Measurements from ENCODE around the gene TRDN.
"Not testable (repeated sequence)": the region's sequence is repeated elsewhere in the genome, so short reads cannot be mapped to it uniquely, and the experiment has no call there.

The TRDN gene

GRCh38 chr6:123314459-123314858 is 322.3 kb downstream of the TRDN start:
- not testable (repeated sequence) for DNase-seq (ENCODE audit: low spot score); FAIRE-seq

GRCh38 chr6:123309130-123309529 is 327.6 kb downstream of the TRDN start:
- FAIRE-seq (no peak), DNase-seq (ENCODE audit: low spot score) (no peak)

DNA sequence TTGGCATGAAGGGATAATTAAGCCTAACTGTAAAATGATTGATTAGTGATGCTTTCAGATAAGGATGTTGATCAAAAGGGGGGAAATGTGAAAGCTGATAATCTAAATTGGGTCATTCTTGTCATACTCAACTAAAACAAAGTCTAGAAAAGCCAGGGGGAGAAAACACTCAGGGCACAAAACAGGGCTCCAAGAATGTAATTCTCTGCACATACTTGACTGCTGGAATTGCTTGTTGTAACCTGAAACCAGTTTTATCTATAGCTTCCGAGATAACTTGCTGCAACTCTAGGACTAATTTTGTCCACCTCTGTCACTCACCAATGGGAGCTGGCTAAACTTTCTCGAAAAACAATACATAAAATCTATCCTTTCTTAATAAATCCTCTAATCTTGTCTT is 330.4 kb downstream of the TRDN start:
- no peak for DNase-seq (ENCODE audit: low spot score)
- no peak for FAIRE-seq

GRCh38 chr6:123295672-123296071 is 341.1 kb downstream of the TRDN start:
- no peak for FAIRE-seq

DNA sequence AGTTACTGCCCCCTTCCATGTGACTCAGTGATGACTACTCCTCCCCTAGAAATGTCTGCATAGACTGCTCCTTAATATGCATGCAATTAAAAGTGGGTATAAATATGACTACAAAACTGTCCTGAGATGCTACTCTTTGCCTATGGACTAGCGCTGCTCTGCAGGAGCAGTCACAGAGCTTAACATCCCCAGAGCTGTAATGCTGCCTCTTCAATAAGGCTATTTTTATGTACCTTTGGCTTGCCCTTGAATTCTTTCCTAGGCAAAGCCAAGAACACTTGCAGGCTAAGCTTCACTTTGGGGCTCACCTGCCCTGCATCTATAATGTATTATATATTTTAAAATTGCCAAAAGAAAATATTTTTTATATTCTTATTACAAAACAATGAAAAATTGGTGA is 341.6 kb downstream of the TRDN start:
- FAIRE-seq (no peak), DNase-seq (ENCODE audit: low spot score) (no peak)

More at GRCh38 chr6:123295672-123296071, 341.1 kb downstream of the TRDN start:
- DNase-seq (ENCODE audit: low spot score) = no peak

DNA sequence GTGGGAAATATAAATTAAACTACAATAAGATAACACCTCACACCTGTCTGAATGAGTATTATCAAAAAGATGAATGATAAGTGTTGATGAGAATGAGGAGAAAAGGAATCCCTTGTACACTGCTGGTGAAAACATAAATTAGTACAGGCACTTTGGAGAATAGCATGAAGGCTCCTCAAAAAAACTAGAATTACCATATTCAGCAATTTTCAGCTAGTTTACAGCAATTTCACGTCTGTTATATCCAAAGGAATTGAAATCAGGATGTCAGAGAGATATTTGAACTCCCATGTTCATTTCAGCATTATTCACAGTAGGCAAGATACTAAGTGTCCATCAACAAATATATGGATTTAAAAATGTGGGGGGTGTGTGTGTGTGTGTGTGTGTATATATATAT is 348.1 kb downstream of the TRDN start:
- no peak for FAIRE-seq

GRCh38 chr6:123276546-123276980 is 360.2 kb downstream of the TRDN start:
- no peak for DNase-seq (ENCODE audit: low spot score)
- no peak for FAIRE-seq

More for the DNA sequence above, 348.1 kb downstream of the TRDN start:
- no peak for DNase-seq (ENCODE audit: low spot score)

DNA sequence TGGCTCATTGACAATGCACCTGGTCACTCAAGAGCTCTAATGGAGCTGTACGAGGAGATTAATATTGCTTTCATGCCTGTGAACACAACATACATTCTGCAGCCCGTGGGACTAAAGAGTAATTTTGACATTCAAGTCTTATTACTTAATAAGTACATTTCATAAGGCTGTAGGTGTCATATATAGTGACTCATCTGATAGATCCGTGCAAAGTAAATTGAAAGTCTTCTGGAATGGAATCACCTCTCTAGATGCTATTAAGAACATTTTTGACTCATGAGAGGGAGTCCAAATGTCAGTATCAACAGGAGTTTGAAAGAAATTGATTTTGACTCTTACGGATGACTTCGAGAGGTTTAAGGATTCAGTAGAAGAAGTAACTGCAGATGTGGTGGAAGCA is 372.8 kb downstream of the TRDN start:
- DNase-seq (ENCODE audit: low spot score) = no peak
- FAIRE-seq = no peak

DNA sequence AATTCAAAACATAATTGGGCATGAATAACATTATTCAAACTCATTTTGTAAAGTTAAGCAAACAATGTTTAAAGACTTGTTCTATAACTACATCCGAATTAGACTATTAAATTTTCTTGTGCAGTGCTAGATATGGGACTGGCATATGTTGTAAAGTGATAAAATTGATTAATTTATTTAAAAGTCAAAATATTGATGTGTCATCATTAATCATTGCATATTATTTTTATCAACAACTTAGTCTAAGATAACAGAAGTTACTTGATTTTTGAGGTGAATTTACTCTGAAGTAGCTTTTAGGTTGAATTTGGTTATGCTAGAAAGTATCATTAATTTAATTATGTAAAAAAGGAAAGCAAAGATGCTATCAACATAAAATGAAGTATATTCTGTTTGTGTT is 396.1 kb downstream of the TRDN start:
- DNase-seq (ENCODE audit: low spot score) = no peak
- FAIRE-seq = no peak

DNA sequence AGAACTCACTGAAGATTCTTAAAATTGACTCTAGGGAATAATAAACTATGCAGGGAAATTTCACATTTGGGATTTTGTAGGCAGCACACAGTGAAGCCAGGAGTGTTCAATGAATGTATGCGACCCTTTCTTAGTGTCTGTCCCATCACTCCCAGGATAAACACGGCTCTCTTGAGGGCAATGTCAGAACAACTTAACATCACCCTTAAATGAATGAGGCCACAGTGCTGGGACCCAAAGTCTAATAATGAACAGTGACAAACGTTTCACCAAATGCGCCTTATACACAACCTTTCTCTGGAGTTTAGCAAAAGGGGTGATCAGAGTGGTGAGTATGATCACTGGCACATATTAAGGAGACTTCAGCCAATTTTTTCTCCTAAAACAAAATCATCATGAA is 403.4 kb downstream of the TRDN start:
- FAIRE-seq = no peak

GRCh38 chr6:123227789-123228188 is 409.0 kb downstream of the TRDN start:
- not testable (repeated sequence) for FAIRE-seq; DNase-seq (ENCODE audit: low spot score)

More for the DNA sequence above, 403.4 kb downstream of the TRDN start:
- no peak for DNase-seq (ENCODE audit: low spot score)

DNA sequence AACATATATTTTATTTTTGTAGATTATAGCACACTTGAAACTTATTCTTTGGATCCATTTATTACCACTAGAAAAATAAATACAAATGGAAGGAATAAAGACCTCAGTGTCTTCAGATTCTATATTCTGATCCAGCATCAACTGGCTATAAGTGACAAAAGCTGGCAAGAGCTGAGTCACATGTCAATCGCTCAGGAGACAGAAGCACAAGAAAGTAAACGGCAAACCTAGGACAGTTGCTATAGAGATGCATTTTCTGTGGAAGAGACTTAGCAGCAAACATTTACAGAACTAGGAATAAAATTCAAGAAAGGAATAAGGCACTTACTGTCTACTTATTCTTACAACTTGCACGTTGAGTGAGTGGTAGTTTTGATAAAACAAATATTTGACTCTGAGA is 410.4 kb downstream of the TRDN start:
- DNase-seq (ENCODE audit: low spot score) (no peak), FAIRE-seq (no peak)

DNA sequence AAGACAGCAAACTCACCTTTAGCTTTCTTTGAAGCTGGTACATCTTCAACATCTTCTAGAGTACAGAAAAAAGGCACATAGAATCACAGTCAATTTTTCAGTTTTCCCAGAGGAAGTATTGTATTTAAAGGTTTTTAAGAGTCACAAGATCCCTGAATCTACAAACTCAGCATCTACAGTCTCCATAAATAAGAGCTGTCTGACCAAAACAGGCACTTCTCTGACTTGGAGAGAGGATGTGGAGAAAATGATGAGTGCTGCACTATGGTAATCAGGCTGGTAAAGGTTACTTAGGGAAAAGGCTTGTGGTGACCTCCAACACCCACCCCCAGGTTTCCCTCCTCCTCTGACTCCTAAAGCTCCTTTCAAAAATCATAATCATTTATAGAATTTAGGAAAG is 412.7 kb downstream of the TRDN start:
- no peak for DNase-seq (ENCODE audit: low spot score)
- no peak for FAIRE-seq

DNA sequence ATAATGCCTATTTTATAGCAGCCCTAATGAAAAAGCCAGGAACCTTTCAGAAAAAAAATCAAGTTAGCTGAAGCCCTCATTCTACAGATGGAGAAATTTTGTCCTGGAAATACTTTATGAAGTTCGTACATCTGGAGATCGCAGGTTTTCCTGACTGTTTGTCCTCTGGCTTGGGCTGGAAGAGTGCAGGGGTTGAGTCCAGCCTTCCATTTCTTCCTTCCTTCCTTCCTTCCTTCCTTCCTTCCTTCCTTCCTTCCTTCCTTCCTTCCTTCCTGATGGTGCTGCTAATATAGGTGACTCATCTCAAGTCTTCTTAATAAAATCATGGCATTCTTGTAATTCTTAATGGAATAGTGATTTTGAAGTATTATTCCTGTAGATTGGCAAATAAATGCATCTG is 413.3 kb downstream of the TRDN start:
- FAIRE-seq = no peak
- no peak for DNase-seq (ENCODE audit: low spot score)

GRCh38 chr6:123215211-123215610 is 421.5 kb downstream of the TRDN start:
- FAIRE-seq = no peak

GRCh38 chr6:123214433-123214832 is 422.3 kb downstream of the TRDN start:
- no peak for FAIRE-seq
- DNase-seq (ENCODE audit: low spot score) = no peak

More at GRCh38 chr6:123215211-123215610, 421.5 kb downstream of the TRDN start:
- DNase-seq (ENCODE audit: low spot score) = no peak

DNA sequence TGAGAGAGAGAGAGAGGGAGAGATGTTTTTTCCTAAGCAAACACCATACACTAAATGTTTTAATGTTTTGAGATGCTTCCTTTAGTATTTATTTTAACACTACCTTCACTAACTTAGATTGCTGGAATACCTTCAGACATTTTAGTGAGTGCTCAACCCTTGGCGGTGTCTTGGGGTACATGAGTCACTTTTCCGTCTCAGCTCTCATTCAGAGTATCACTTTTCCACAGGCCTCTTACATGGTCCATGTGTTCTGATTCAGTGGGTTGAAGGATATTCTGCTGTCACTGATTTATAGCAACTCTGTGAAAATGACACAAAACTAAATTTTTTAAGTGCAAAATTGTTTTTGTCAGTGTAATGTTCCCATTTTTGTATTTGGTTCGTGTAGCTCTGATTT is 422.8 kb downstream of the TRDN start:
- DNase-seq (ENCODE audit: low spot score) (no peak), FAIRE-seq (no peak)

DNA sequence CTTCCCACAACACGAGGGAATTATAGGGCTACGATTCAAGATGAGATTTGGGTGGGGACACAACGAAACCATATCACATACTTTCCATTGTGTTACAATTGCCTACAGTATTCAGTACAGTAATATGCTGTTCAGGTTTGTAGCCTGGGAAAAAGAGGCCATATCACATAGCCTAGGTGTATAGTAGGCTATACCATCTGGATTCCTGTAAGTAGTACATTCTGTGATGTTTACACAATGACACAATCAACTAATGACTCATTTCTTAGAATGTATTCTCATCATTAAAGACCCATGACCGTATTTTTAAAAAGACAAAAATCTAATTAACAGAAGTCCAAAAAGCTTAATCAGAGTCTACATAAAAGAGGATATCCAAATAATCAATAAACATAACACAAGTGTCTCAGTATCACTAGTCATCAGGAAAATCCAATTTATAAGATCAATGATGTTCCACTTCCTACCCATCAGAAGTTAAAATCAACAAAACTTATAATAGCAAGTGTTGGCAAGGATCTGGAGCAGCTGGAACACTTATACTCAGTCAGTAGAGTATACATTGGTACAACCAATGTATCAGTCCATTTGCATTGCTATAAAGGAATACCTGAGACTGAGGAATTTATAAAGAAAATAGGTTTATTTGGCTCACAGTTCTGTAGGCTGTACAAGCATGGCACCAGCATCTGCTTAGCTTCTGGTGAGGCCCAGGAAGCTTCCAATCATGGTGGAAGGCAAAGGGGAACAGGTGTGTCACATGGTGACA is 424.8 kb downstream of the TRDN start:
- no peak for FAIRE-seq
- no peak for DNase-seq (ENCODE audit: low spot score)

DNA sequence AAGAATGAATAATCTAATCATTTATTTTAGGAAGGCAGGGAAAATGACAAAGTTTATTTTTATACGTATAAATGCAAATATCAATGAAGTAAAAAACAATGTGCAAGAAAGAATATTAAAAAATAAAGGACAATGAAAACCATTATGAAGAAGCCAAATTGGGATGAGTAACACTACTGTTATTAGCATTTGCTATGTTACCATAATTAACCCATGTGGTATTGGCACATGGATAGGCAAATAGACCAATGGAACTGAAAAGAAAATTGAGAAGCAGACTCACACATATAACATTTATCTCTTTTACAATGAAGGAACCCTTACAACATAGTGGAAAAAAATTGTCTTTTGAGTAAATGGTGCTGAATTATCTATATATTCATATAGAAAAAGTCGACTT is 426.1 kb downstream of the TRDN start:
- no peak for DNase-seq (ENCODE audit: low spot score)
- no peak for FAIRE-seq

DNA sequence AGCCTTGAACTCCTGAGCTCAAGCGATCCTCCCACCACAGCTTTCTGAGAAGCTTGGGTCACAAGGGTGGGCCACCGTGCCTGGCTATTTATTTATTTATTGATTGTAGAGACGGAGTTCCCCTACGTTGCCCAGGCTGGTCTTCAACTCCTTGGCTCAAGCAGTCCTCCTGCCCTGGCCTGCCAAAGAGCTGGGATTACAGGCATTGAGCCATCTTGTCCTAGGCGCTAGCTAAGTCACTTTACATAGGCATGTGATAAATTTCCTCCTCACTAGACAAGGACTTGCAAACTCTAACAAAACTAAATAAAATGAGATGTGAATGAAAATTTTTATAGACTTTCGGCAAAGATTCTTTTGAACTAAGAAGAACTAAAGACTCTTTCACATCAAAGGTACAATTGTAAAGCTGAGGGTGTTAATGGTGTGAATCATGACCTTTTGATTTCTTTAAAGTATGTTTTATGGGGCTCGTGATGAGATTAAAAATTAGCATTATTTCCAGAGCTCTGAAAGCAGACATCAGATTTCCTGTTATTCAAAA is 428.7 kb downstream of the TRDN start:
- no peak for FAIRE-seq
- DNase-seq (ENCODE audit: low spot score) = no peak

DNA sequence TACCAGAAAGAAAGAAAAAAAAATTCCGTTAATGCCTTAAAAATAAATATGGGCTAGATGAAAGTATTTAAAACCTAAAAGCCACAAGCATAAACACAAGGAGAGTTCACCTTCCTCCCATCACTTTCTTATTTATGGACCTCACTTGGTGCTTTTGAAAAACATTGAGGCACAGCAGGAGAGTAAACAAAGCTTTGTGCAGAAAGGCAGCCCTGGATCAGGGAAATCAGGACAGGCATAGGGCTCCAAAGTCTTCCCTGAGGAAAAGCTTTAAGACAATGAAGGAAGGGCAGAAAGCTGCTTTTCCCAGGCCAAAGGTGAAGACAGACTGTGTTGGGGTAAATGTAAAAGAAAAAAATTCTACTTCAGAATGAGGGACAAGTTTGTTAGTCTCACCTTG is 432.8 kb downstream of the TRDN start:
- FAIRE-seq (no peak), DNase-seq (ENCODE audit: low spot score) (no peak)

GRCh38 chr6:123201869-123202372 is 434.8 kb downstream of the TRDN start:
- no peak for FAIRE-seq
- DNase-seq (ENCODE audit: low spot score) = no peak

- no peak for DNase-seq (ENCODE audit: low spot score)
- no peak for FAIRE-seq
Measured at GRCh38 chr6:123193298-123193697, 443.5 kb downstream of the TRDN start.
